Prostate gland (tissue), 2 donors: ENCODE measurements around the gene DOCK3.

Experiments used
- CTCF ChIP-seq, 4 experiments: fragments of 200-600 bp in 2 of 4; fragments of 450-650 bp in 2 of 4; sonication (generic) in 2 of 4; IDR thresholded peaks; 1 replicate in 3 of 4; 2 replicates in 1 of 4; pipeline ENCODE4 v1.5.1; 2016 to 2019; ENCODE audit warnings: antibody characterized with exemption in 4 of 4, mild to moderate bottlenecking in 2 of 4, moderate library complexity in 2 of 4
- POLR2AphosphoS5 ChIP-seq: sonication (generic); formaldehyde crosslinking; IDR thresholded peaks from one replicate; pipeline ENCODE4 v1.6.1; 2017; ENCODE audit warnings: antibody characterized with exemption

DNA sequence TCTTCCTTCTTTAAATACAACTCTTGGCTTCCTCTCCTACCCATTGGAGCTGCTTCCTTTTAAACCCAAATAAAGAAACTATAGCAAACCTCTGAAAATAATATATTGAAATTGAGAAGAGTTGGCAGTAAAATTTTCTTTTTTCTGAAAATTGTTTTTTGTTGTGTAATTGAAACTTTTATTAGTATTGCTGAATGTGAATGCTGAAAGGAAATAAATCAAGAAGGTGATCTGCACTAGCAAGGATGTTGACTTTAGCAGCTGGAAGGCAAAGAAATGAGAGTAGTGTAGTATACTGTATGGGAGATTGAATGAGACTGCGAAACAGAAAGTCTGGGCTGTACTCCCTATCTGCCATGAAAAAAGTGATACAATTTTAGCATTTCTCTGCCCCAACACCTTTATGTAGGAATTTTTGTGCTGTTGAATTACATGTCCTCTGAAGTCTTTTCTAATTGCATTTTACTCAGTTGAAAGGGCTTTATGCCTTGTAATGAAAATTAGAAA lies 166.3 kb downstream of the DOCK3 start:
- TF ChIP-seq POLR2AphosphoS5: no peak
- no peak for TF ChIP-seq CTCF (IDR thresholded peaks at IDR 0.05)
